Endodermal cell (in vitro differentiated cells): ENCODE results near the gene DNAH12. TPM values are rescaled to one million over a fixed set of nuclear protein-coding genes. Genes with fewer than 3 reads are reported as not detected.
"Not testable (repeated sequence)": the region's sequence is repeated elsewhere in the genome, so short reads cannot be mapped to it uniquely, and the experiment has no call there.

Experiments
- DNase-seq: peaks from one replicate; pipeline ENCODE4 v3.0.0-alpha.2; 2017
- H3K27ac ChIP-seq: 2 replicates; pipeline ENCODE4 v1.5.1; 2013; ENCODE audit warnings: mild to moderate bottlenecking, low read depth, low read length, moderate library complexity
- H3K27me3 ChIP-seq: 2 replicates; pipeline ENCODE4 v1.6.1; 2013; ENCODE audit warnings: mild to moderate bottlenecking, low read length, moderate library complexity; ENCODE audit not compliant: insufficient read depth, control insufficient read depth, poor library complexity, severe bottlenecking
- H3K36me3 ChIP-seq: 2 replicates; pipeline ENCODE4 v1.7.0; 2013; ENCODE audit warnings: mild to moderate bottlenecking, low read length, moderate library complexity; ENCODE audit not compliant: control insufficient read depth, insufficient read depth
- H3K4me1 ChIP-seq: one replicate; pipeline ENCODE4 v1.7.0; 2013; ENCODE audit warnings: low read length; ENCODE audit not compliant: control insufficient read depth, insufficient read depth
- H3K4me3 ChIP-seq: 2 replicates; pipeline ENCODE4 v1.5.1; 2013; ENCODE audit warnings: mild to moderate bottlenecking, low read length, moderate library complexity
- H3K9ac ChIP-seq: 2 replicates; pipeline ENCODE4 v1.6.1; 2013; ENCODE audit warnings: mild to moderate bottlenecking, low read length, moderate library complexity; ENCODE audit not compliant: poor library complexity, severe bottlenecking; ENCODE audit errors: extremely low read depth
- H3K9me3 ChIP-seq: 2 replicates; pipeline ENCODE4 v1.6.1; 2013; ENCODE audit warnings: mild to moderate bottlenecking, low read length, moderate library complexity; ENCODE audit not compliant: control insufficient read depth
- H3K27ac Mint-ChIP-seq: 2 replicates; pipeline ENCODE4 v1.8.0; 2020; ENCODE audit warnings: mixed read lengths
- H3K27me3 Mint-ChIP-seq: 2 replicates; pipeline ENCODE4 v1.8.0; 2021; ENCODE audit warnings: mild to moderate bottlenecking, mixed read lengths; ENCODE audit not compliant: insufficient read depth
- H3K36me3 Mint-ChIP-seq: 2 replicates; pipeline ENCODE4 v1.8.0; 2020; ENCODE audit warnings: low read depth, mixed read lengths
- H3K4me1 Mint-ChIP-seq: 2 replicates; pipeline ENCODE4 v1.8.0; 2020; ENCODE audit warnings: mixed read lengths
- H3K4me3 Mint-ChIP-seq: 2 replicates; pipeline ENCODE4 v1.8.0; 2020; ENCODE audit warnings: mild to moderate bottlenecking, moderate library complexity, mixed read lengths
- H3K9me3 Mint-ChIP-seq: 2 replicates; pipeline ENCODE4 v1.8.0; 2020; ENCODE audit warnings: mild to moderate bottlenecking, mixed read lengths
- CTCF ChIP-seq: fragments of 200-600 bp; sonication (generic); conservative IDR thresholded peaks from 2 replicates; pipeline ENCODE4 v1.5.0; 2021; ENCODE audit warnings: antibody characterized with exemption, mild to moderate bottlenecking
- WGBS, 2 experiments: methylation state at CpG; one replicate each; pipeline versions ENCODE4 v1.1.5 to v1.1.7; 2013; ENCODE audit warnings: missing lambda C conversion rate in 2 of 2, mixed read lengths in 1 of 2; ENCODE audit not compliant: insufficient coverage in 1 of 2, insufficient read length in 1 of 2; 5-methylcytosine and 5-hydroxymethylcytosine counted together
- total RNA-seq, 2 donors: library from RNA; stranded (reverse); fragmentation: NEBNext Ultra II Directional in 1 of 2; extraction: Animal tissue kit (Norgen Biotek cat#: 25700) in 1 of 2; gene quantifications; 2 replicates in 1 of 2; 3 replicates in 1 of 2; pipeline ENCODE4 v1.2.1, GENCODE V29; 2021

DNAH12 gene
- total RNA-seq, 2 donors from 2014 or later, result 0.77 to 2.2 TPM

- H3K27ac Mint-ChIP-seq, result no peak overlapping the region
- Histone ChIP-seq H3K27me3 (no peaks in the 10 kb centered on the region), H3K27ac (no peak overlapping the region), H3K9ac (no peak overlapping the region), H3K36me3 (no peaks in the 10 kb centered on the region), H3K9me3 (no peaks in the 10 kb centered on the region), H3K4me3 (no peak overlapping the region), H3K4me1 (no peaks in the 10 kb centered on the region)
- H3K27me3 Mint-ChIP-seq, result no peaks in the 10 kb centered on the region
- no peak for TF ChIP-seq CTCF
- H3K36me3 Mint-ChIP-seq, result no peaks in the 10 kb centered on the region
- no peak overlapping the region for H3K4me3 Mint-ChIP-seq
- DNase-seq, result no peak
- peaks cover 9% of the 10 kb centered on the region for H3K4me1 Mint-ChIP-seq
- WGBS, 2 experiments, result 92% methylated on average over 1 of the region's 1 CpG; no CpG with 5 or more reads in 1 of the 2 experiments
- peaks cover 3% of the 10 kb centered on the region for H3K9me3 Mint-ChIP-seq
Measured at GRCh38 chr3:57446318-57446841, 97.8 kb downstream of the DNAH12 start.

GRCh38 chr3:57444469-57444868 is 99.7 kb downstream of the DNAH12 start:
- no peak for TF ChIP-seq CTCF
- Histone ChIP-seq H3K4me1 (no peaks in the 10 kb centered on the region), H3K9me3 (peaks cover 8% of the 10 kb centered on the region), H3K4me3 (no peak overlapping the region), H3K9ac (no peak overlapping the region), H3K27ac (no peak overlapping the region), H3K36me3 (no peaks in the 10 kb centered on the region), H3K27me3 (no peaks in the 10 kb centered on the region)
- no peak overlapping the region for H3K4me3 Mint-ChIP-seq
- H3K36me3 Mint-ChIP-seq, result no peaks in the 10 kb centered on the region
- H3K27ac Mint-ChIP-seq, result no peak overlapping the region
- no peak for DNase-seq
- H3K9me3 Mint-ChIP-seq, result no peaks in the 10 kb centered on the region
- peaks cover 2% of the 10 kb centered on the region for H3K4me1 Mint-ChIP-seq
- H3K27me3 Mint-ChIP-seq, result peaks cover 3% of the 10 kb centered on the region
- WGBS, 2 experiments, result 91 to 100% methylated on average over 1 to 5 of the region's 5 CpGs

GRCh38 chr3:57440144-57440543 is 104.0 kb downstream of the DNAH12 start:
- not testable (repeated sequence) for H3K36me3 Mint-ChIP-seq, H3K9me3 ChIP-seq, H3K9ac ChIP-seq, H3K4me3 Mint-ChIP-seq, DNase-seq, H3K27me3 ChIP-seq, H3K27ac ChIP-seq, H3K27ac Mint-ChIP-seq, H3K4me1 Mint-ChIP-seq, H3K27me3 Mint-ChIP-seq, H3K9me3 Mint-ChIP-seq, H3K36me3 ChIP-seq, H3K4me3 ChIP-seq, H3K4me1 ChIP-seq

- H3K4me1 Mint-ChIP-seq, H3K9ac ChIP-seq, H3K36me3 ChIP-seq, H3K36me3 Mint-ChIP-seq, H3K27me3 ChIP-seq, H3K4me3 Mint-ChIP-seq, H3K9me3 ChIP-seq, H3K4me1 ChIP-seq, H3K27ac ChIP-seq, H3K9me3 Mint-ChIP-seq, H3K27ac Mint-ChIP-seq, DNase-seq, H3K4me3 ChIP-seq, H3K27me3 Mint-ChIP-seq: not testable (repeated sequence)
- WGBS, 2 experiments, result 83% methylated on average over 7 of the region's 7 CpGs; no CpG with 5 or more reads in 1 of the 2 experiments
Measured at GRCh38 chr3:57438460-57438859, 105.7 kb downstream of the DNAH12 start.
